A549 treated with Mapracorat at 1 μM for 4 hours (cell line): ENCODE results near the gene PIK3R2. TPM values are rescaled to one million over a fixed set of nuclear protein-coding genes. Genes with fewer than 3 reads are reported as not detected.

Experiments used
- total RNA-seq: library from RNA; stranded (reverse); fragments of 200-300 nt; extraction: Qiagen RNA extraction; gene quantifications from 5 replicates; pipeline ENCODE4 v1.2.3, GENCODE V29; 2022

The PIK3R2 gene
- total RNA-seq = 2.7 to 11.5 TPM (median 9.3 TPM) in 5 replicates

GRCh38 chr19:18152817-18153555, at the start of gene PIK3R2:
Gene PIK3R2 (plus strand): TSS chr19:18153163. CDS start chr19:18155880, 2,717 bp downstream.

GRCh38 chr19:18173572-18174288, 20.8 kb downstream of the PIK3R2 start, which contains the start of gene IFI30:
Gene IFI30 (plus strand): TSS chr19:18173813. CDS start chr19:18173842, 29 bp downstream.

GRCh38 chr19:18192673-18193387, 39.9 kb downstream of the PIK3R2 start, which contains the start of gene MPV17L2:
Gene MPV17L2 (plus strand): TSS chr19:18193218. CDS start chr19:18193282, 64 bp downstream.

GRCh38 chr19:18203863-18204393, 51.0 kb downstream of the PIK3R2 start, which contains the start of gene RAB3A:
Gene RAB3A (minus strand): TSS chr19:18204042. CDS start chr19:18202740, 1,302 bp downstream.

Other genes starting within 250 kb of the PIK3R2 start
- 97.0 to 117 TPM (median 111 TPM) in 5 replicates for gene CCDC124, start 220.1 kb upstream of the PIK3R2 start, total RNA-seq
- 0.22 to 0.53 TPM (median 0.49 TPM) in 5 replicates for gene KCNN1, start 186.1 kb upstream of the PIK3R2 start, total RNA-seq
- 38.1 to 52.5 TPM (median 48.2 TPM) in 5 replicates for gene ARRDC2, start 145.0 kb upstream of the PIK3R2 start, total RNA-seq
- gene IL12RB1, start 66.2 kb upstream of the PIK3R2 start, total RNA-seq = not detected in 5 replicates
- gene MAST3, start 55.4 kb upstream of the PIK3R2 start, total RNA-seq = 1.5 to 2.4 TPM (median 2.1 TPM) in 5 replicates
- gene IFI30, start 20.6 kb downstream of the PIK3R2 start, total RNA-seq = 10.8 to 19.8 TPM (median 14.4 TPM) in 5 replicates
- 8.3 to 12.8 TPM (median 11.2 TPM) in 5 replicates for gene MPV17L2, start 40.1 kb downstream of the PIK3R2 start, total RNA-seq
- 0.41 to 1.1 TPM (median 0.77 TPM) in 5 replicates for gene RAB3A, start 50.9 kb downstream of the PIK3R2 start, total RNA-seq
- 0.24 to 0.49 TPM (median 0.28 TPM) in 4 of 5 replicates, not detected in the other for gene PDE4C, start 73.3 kb downstream of the PIK3R2 start, total RNA-seq
- 0.40 to 0.77 TPM (median 0.64 TPM) in 5 replicates for gene IQCN, start 121.3 kb downstream of the PIK3R2 start, total RNA-seq
- gene JUND, start 128.5 kb downstream of the PIK3R2 start, total RNA-seq = 23.8 to 57.9 TPM (median 47.3 TPM) in 5 replicates
- 220 to 248 TPM (median 240 TPM) in 5 replicates for gene LSM4, start 169.9 kb downstream of the PIK3R2 start, total RNA-seq
- 1.5 to 4.4 TPM (median 2.9 TPM) in 5 replicates for gene PGPEP1, start 187.4 kb downstream of the PIK3R2 start, total RNA-seq
- gene GDF15, start 233.0 kb downstream of the PIK3R2 start, total RNA-seq = 14.5 to 31.3 TPM (median 24.7 TPM) in 5 replicates
- 0.06 TPM in 1 of 5 replicates, not detected in the others for gene LRRC25, start 244.5 kb downstream of the PIK3R2 start, total RNA-seq